WTC11 (cell line): ENCODE data around the gene PTEN. TPM values are rescaled to one million over a fixed set of nuclear protein-coding genes. Genes with fewer than 3 reads are reported as not detected.

Experiments used
- ATAC-seq: fragments of 200-7000 bp; cut with Tn5 transposase; 2 replicates; pipeline ENCODE4 v1.10.0; 2021; ENCODE audit warnings: mild to moderate bottlenecking, moderate library complexity
- CTCF ChIA-PET: fragments of 300-600 bp; sonication (Branson Sonifier 250); formaldehyde crosslinking; loops from one replicate; lab custom pipeline; 2021; ENCODE audit warnings: antibody characterized with exemption; lab: Charles Lee
- POLR2A ChIA-PET: fragments of 350-600 bp; sonication (Branson Sonifier 250); formaldehyde crosslinking; loops from one replicate; lab custom pipeline; 2021; ENCODE audit warnings: antibody characterized with exemption; lab: Charles Lee
- DNase-seq: peaks from one replicate; pipeline ENCODE4 v3.0.0; 2021; ENCODE audit warnings: low spot score
- H3K27ac Mint-ChIP-seq: 2 replicates; pipeline ENCODE4 v1.8.0; 2021; ENCODE audit warnings: mixed read lengths
- H3K27me3 Mint-ChIP-seq: 2 replicates; pipeline ENCODE4 v1.8.0; 2021; ENCODE audit warnings: low read depth, mild to moderate bottlenecking, moderate library complexity, mixed read lengths
- H3K36me3 Mint-ChIP-seq: 2 replicates; pipeline ENCODE4 v1.8.0; 2021; ENCODE audit warnings: mixed read lengths
- H3K4me1 Mint-ChIP-seq: 2 replicates; pipeline ENCODE4 v1.8.0; 2022; ENCODE audit warnings: mixed read lengths
- H3K4me3 Mint-ChIP-seq: 2 replicates; pipeline ENCODE4 v1.8.0; 2021; ENCODE audit warnings: mild to moderate bottlenecking, moderate library complexity, mixed read lengths
- H3K9me3 Mint-ChIP-seq: 2 replicates; pipeline ENCODE4 v1.8.0; 2021; ENCODE audit warnings: mixed read lengths
- CDX4 ChIP-seq: fragments of 250-450 bp; sonication (Bioruptor Pico); IDR thresholded peaks from 2 replicates; pipeline ENCODE4 v1.9.0; 2021; ENCODE audit warnings: moderate library complexity, mild to moderate bottlenecking, inconsistent platforms, borderline replicate concordance
- CREB1 ChIP-seq: sonication (generic); formaldehyde crosslinking; IDR thresholded peaks from 2 replicates; pipeline ENCODE4 v1.8.0; 2023; ENCODE audit warnings: mild to moderate bottlenecking, missing genetic modification reagents
- HMGA2 ChIP-seq: fragments of 250-450 bp; sonication (Bioruptor Pico); IDR thresholded peaks from 2 replicates; pipeline ENCODE4 v1.4.0; 2021; ENCODE audit warnings: mild to moderate bottlenecking, moderate library complexity
- HMGXB4 ChIP-seq: sonication (generic); formaldehyde crosslinking; IDR thresholded peaks from 2 replicates; pipeline ENCODE4 v1.8.1; 2023; ENCODE audit warnings: mild to moderate bottlenecking, moderate library complexity, missing genetic modification reagents
- IRF1 ChIP-seq: sonication (generic); formaldehyde crosslinking; IDR thresholded peaks from 2 replicates; pipeline ENCODE4 v1.8.0; 2023; ENCODE audit warnings: missing genetic modification reagents
- JUN ChIP-seq: sonication (generic); formaldehyde crosslinking; IDR thresholded peaks from 2 replicates; pipeline ENCODE4 v1.8.0; 2023; ENCODE audit warnings: mild to moderate bottlenecking, missing genetic modification reagents
- KAT7 ChIP-seq: sonication (generic); formaldehyde crosslinking; IDR thresholded peaks from 2 replicates; pipeline ENCODE4 v1.8.1; 2023; ENCODE audit warnings: missing genetic modification reagents, mild to moderate bottlenecking, borderline replicate concordance
- MLX ChIP-seq: sonication (generic); formaldehyde crosslinking; IDR thresholded peaks from 2 replicates; pipeline ENCODE4 v1.8.1; 2023; ENCODE audit warnings: mild to moderate bottlenecking, missing genetic modification reagents, moderate library complexity
- MXD4 ChIP-seq: fragments of 250-450 bp; sonication (Bioruptor Pico); IDR thresholded peaks from 2 replicates; pipeline ENCODE4 v1.8.0; 2021; ENCODE audit warnings: mild to moderate bottlenecking, moderate library complexity, borderline replicate concordance
- NFATC4 ChIP-seq: fragments of 250-450 bp; sonication (Bioruptor Pico); IDR thresholded peaks from 2 replicates; pipeline ENCODE4 v1.9.0; 2021; ENCODE audit warnings: mild to moderate bottlenecking
- RORB ChIP-seq: fragments of 250-450 bp; sonication (Bioruptor Pico); IDR thresholded peaks from 2 replicates; pipeline ENCODE4 v1.9.0; 2021; ENCODE audit warnings: mild to moderate bottlenecking
- SOX15 ChIP-seq: fragments of 250-450 bp; sonication (Bioruptor Pico); IDR thresholded peaks from 2 replicates; pipeline ENCODE4 v1.9.0; 2021; ENCODE audit warnings: mild to moderate bottlenecking
- TEAD4 ChIP-seq: sonication (generic); formaldehyde crosslinking; IDR thresholded peaks from 2 replicates; pipeline ENCODE4 v1.8.0; 2022; ENCODE audit warnings: mild to moderate bottlenecking, missing genetic modification reagents
- ZBTB21 ChIP-seq: sonication (generic); formaldehyde crosslinking; IDR thresholded peaks from 2 replicates; pipeline ENCODE4 v1.8.1; 2023; ENCODE audit warnings: mild to moderate bottlenecking, missing genetic modification reagents, borderline replicate concordance
- ZNF219 ChIP-seq: sonication (generic); formaldehyde crosslinking; IDR thresholded peaks from 2 replicates; pipeline ENCODE4 v1.8.0; 2023; ENCODE audit warnings: missing genetic modification reagents, mild to moderate bottlenecking, borderline replicate concordance
- ZNF232 ChIP-seq: sonication (generic); formaldehyde crosslinking; IDR thresholded peaks from 2 replicates; pipeline ENCODE4 v1.8.0; 2022; ENCODE audit warnings: mild to moderate bottlenecking, missing genetic modification reagents
- ZNF512 ChIP-seq: sonication (generic); formaldehyde crosslinking; IDR thresholded peaks from 2 replicates; pipeline ENCODE4 v1.8.1; 2022; ENCODE audit warnings: missing genetic modification reagents, borderline replicate concordance
- ZSCAN18 ChIP-seq: fragments of 250-450 bp; sonication (Bioruptor Pico); IDR thresholded peaks from 2 replicates; pipeline ENCODE4 v2.1.2; 2022; ENCODE audit warnings: mild to moderate bottlenecking, moderate library complexity
- total RNA-seq: library from RNA; stranded (reverse); gene quantifications from 3 replicates; pipeline ENCODE4 v1.2.3, GENCODE V29; 2021
- TF ChIP-seq, protein P1 (sequence below): sonication (generic); formaldehyde crosslinking; IDR thresholded peaks from 2 replicates; pipeline ENCODE4 v1.8.0; 2022; ENCODE audit warnings: mild to moderate bottlenecking, missing genetic modification reagents
- TF ChIP-seq, protein P2 (sequence below): sonication (generic); formaldehyde crosslinking; IDR thresholded peaks from 2 replicates; pipeline ENCODE4 v1.8.1; 2022; ENCODE audit warnings: low read depth, missing genetic modification reagents, borderline replicate concordance
- TF ChIP-seq, protein P3 (sequence below): fragments of 250-450 bp; sonication (Bioruptor Pico); IDR thresholded peaks from 2 replicates; pipeline ENCODE4 v1.9.0; 2021; ENCODE audit warnings: mild to moderate bottlenecking
- TF ChIP-seq, protein P4 (sequence below): fragments of 250-450 bp; sonication (Bioruptor Pico); conservative IDR thresholded peaks from 2 replicates; pipeline ENCODE4 v1.9.0; 2021; ENCODE audit warnings: mild to moderate bottlenecking

The PTEN gene
- total RNA-seq, 1 experiment from 2014 or later, result 54.2 TPM

GRCh38 chr10:87845624-87845998 lies 17.8 kb upstream of the PTEN start (continued):
- TF ChIP-seq CDX4 (CRISPR knock-in tag), result no peak
- TF ChIP-seq CREB1 (CRISPR knock-in tag), result no peak
- TF ChIP-seq SOX15 (CRISPR knock-in tag), result no peak
- no peak for TF ChIP-seq ZNF512
- TF ChIP-seq MLX, result no peak
- TF ChIP-seq KAT7 (CRISPR knock-in tag), result no peak
- TF ChIP-seq RORB (CRISPR knock-in tag), result no peak
- no peak for TF ChIP-seq ZNF219 (CRISPR knock-in tag)
- no peak for TF ChIP-seq IRF1 (CRISPR knock-in tag)
- TF ChIP-seq TEAD4 (CRISPR knock-in tag), result no peak
- no peak for TF ChIP-seq HMGA2 (CRISPR knock-in tag)
- TF ChIP-seq HMGXB4 (CRISPR knock-in tag), result no peak
- TF ChIP-seq JUN (CRISPR knock-in tag), result no peak
- TF ChIP-seq MXD4, result no peak
- TF ChIP-seq, all 79 proteins: peak for 0

GRCh38 chr10:87846023-87846422 lies 17.4 kb upstream of the PTEN start:
- H3K9me3 Mint-ChIP-seq, result 0 out of 2 replicates have a peak, but pooled peaks cover 3% of the 10 kb centered on the region
- ChIA-PET CTCF (interaction anchor here (0.6 to 1.5 kb wide), 2 partner anchors 74 to 269 kb away, joined by 5 read pairs; no protein-coding TSS in a partner anchor), POLR2A (interaction anchor here (0.9 kb wide), 1 partner anchor 28 kb away, joined by 7 read pairs; the partner anchor contains the start of gene ATAD1)
- no peaks in the 10 kb centered on the region for H3K36me3 Mint-ChIP-seq
- DNase-seq (no peak), ATAC-seq (no peak)
- H3K4me3 Mint-ChIP-seq, result no peak overlapping the region
- H3K27ac Mint-ChIP-seq, result no peak overlapping the region
- peaks cover 20% of the 10 kb centered on the region for H3K4me1 Mint-ChIP-seq
- H3K27me3 Mint-ChIP-seq, result no peaks in the 10 kb centered on the region; the same call in 1 of the 2 replicates
- TF ChIP-seq ZBTB21 (no peak), KAT7 (CRISPR knock-in tag) (no peak), NFATC4 (CRISPR knock-in tag) (no peak), IRF1 (CRISPR knock-in tag) (no peak), SOX15 (CRISPR knock-in tag) (no peak), ZSCAN18 (CRISPR knock-in tag) (no peak), MLX (no peak), ZNF232 (CRISPR knock-in tag) (no peak), MXD4 (no peak)
- TF ChIP-seq, protein P1, sequence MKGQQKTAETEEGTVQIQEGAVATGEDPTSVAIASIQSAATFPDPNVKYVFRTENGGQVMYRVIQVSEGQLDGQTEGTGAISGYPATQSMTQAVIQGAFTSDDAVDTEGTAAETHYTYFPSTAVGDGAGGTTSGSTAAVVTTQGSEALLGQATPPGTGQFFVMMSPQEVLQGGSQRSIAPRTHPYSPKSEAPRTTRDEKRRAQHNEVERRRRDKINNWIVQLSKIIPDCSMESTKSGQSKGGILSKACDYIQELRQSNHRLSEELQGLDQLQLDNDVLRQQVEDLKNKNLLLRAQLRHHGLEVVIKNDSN (CRISPR knock-in tag), result no peak
- TF ChIP-seq, protein P2, sequence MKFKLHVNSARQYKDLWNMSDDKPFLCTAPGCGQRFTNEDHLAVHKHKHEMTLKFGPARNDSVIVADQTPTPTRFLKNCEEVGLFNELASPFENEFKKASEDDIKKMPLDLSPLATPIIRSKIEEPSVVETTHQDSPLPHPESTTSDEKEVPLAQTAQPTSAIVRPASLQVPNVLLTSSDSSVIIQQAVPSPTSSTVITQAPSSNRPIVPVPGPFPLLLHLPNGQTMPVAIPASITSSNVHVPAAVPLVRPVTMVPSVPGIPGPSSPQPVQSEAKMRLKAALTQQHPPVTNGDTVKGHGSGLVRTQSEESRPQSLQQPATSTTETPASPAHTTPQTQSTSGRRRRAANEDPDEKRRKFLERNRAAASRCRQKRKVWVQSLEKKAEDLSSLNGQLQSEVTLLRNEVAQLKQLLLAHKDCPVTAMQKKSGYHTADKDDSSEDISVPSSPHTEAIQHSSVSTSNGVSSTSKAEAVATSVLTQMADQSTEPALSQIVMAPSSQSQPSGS, result no peak
- TF ChIP-seq, protein P3, sequence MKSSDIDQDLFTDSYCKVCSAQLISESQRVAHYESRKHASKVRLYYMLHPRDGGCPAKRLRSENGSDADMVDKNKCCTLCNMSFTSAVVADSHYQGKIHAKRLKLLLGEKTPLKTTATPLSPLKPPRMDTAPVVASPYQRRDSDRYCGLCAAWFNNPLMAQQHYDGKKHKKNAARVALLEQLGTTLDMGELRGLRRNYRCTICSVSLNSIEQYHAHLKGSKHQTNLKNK (CRISPR knock-in tag), result no peak
- TF ChIP-seq, protein P4, sequence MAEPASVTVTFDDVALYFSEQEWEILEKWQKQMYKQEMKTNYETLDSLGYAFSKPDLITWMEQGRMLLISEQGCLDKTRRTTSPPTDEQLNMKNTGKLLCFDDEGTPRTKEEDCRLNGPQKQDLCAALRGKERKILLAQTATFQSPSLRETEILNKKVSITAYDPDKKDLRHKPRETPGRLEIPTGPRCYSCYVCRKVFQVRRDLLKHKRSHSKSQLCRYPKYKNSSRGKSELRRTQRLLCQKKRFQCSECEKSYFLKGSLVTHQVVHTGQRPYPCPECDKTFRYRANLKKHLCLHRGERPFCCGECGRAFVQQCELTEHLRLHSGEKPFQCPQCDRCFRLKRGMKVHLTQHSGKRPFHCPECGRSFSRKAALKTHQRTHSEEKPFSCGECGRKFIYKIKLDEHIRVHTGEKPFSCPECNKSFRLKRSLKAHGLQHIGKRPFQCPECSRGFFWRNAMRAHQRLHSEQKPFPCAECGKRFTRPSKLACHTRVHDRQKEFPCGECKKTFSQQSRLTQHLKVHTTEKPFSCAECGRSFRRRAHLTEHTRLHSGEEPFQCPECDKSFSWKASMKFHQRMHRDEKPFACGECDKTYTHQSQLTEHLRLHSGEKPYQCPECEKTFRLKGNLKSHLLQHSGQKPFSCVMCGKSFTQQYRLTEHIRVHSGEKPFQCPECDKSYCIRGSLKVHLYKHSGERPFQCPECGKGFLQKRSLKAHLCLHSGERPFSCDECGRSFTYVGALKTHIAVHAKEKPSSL (CRISPR knock-in tag), result no peak
